HG03460 (cell line): ENCODE data around the gene UVRAG.
"Not testable (repeated sequence)": the region's sequence is repeated elsewhere in the genome, so short reads cannot be mapped to it uniquely, and the experiment has no call there.

Source experiments
- ATAC-seq: cut with Tn5 transposase; IDR thresholded peaks from one replicate; pipeline ENCODE4 v1.9.1; 2021; ENCODE audit not compliant: unreplicated experiment

UVRAG gene

DNA sequence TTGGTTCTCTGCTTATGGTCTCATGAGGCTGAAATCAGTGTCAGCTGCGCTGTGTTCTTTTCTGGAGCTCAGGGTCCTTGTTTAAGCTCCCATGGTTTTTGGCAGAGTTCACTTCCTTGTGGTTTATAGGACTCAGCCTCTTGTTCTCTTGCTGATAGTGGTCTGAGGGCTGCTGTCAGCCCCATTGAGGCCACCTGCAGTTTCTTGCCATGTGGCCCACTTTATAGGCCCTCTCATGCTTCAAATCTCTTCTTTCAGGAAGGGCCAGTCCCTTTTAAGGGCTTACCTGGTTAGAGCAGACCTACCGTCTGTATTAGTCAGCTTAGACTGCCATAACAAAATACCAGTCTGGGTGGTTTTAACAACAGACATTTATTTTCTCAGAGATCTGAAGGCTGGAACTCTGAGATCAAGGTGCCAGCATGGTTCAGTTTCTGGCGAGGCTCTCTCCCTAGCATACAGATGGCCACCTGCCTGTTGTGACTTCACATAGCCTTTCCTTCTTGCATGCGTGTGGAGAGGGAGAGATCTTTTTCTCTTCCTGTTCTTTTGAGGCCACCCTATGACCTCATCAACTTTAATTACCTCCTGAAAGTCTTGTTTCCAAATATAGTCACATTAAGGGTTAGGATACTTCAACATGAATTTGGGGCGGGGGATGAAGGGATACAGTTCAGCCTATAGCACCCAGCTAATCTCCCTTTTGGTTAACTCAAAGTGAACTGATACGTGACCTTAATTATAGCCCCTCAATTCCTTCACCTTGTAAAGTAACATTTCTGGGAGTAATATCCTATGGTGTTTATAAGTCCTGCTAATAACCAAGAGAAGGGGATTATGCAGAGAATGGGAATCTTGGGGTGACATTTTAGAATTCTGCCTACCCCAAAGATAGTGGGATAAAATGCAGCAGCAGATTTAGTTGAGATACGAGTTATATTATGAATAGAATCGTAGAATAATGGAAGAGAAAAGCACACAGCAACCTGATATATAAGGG is 131.8 kb downstream of the UVRAG start:
- ATAC-seq, result no peak

DNA sequence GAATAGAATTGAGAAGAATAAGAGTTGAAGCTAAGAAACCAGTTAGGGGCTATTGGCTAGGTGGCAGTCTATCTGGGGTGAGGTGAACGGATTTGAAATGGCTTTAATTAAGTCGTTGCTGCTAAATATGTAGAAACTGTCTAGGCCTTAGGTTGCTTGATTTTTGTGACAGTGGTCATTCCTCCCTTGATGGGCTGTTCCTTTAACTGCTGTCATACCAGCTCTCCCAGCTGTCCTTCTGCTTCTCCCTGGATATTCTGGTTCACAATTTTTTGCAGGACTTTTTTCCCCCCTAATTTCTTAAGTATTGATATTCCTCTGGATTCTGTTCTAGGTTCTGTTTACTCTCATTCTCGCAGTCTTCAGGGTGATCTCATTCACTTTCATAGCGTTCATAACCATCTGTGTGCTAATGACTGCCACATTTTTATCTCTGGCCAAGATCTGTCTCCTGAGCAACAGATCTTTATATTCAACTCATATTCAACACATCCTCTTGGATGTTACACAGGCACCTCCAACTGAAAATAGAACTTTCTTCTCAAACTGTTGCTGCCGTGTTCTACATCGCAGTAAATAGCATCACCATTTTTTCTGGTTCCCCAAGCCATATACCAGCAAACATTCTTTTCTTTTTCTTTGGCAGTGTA is 134.1 kb downstream of the UVRAG start:
- ATAC-seq, result no peak

GRCh38 chr11:75950141-75950540 is 135.1 kb downstream of the UVRAG start:
- no peak for ATAC-seq

DNA sequence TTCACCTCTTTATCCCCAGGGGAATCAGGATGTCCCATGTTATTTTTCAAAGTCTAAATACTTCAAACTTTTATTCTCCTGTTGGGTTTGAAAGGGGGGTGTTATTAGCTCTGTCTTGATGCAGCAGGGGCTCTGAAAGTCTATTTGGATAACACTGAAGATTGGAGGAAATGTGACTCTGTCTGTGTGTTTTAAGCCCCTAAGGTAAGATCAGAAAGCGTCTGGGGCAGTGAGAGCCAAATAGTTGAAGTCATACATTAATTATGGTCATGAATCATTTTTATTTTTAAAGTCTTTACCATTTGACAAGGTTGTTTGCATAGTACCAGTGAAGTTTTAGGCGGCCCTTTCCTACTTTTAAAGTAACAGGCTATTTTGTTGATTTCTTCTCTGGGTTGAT is 139.0 kb downstream of the UVRAG start:
- no peak for ATAC-seq

DNA sequence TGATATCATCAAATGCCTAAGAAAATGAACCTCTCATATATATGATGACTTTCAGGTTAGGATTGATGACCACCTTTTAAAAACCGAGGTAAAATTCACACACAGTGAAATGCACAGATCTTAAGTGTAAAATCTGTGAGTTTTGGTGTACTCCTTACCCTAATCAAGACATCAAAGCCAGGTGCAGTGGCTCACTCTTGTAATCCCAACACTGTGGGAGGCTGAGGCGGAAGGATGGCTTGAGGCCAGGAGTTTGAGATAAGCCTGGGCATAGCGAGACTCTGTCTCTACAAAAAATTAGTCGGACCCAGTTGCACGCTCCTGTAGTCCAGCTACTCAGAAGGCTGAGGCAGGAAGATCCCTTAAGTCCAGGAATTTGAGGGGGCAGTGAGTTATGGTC is 140.4 kb downstream of the UVRAG start:
- no peak for ATAC-seq

- no peak for ATAC-seq
These were observed 144.5 kb downstream of the UVRAG start for GRCh38 chr11:75959540-75959939.

GRCh38 chr11:75964071-75964470 is 149.1 kb downstream of the UVRAG start:
- no peak for ATAC-seq

DNA sequence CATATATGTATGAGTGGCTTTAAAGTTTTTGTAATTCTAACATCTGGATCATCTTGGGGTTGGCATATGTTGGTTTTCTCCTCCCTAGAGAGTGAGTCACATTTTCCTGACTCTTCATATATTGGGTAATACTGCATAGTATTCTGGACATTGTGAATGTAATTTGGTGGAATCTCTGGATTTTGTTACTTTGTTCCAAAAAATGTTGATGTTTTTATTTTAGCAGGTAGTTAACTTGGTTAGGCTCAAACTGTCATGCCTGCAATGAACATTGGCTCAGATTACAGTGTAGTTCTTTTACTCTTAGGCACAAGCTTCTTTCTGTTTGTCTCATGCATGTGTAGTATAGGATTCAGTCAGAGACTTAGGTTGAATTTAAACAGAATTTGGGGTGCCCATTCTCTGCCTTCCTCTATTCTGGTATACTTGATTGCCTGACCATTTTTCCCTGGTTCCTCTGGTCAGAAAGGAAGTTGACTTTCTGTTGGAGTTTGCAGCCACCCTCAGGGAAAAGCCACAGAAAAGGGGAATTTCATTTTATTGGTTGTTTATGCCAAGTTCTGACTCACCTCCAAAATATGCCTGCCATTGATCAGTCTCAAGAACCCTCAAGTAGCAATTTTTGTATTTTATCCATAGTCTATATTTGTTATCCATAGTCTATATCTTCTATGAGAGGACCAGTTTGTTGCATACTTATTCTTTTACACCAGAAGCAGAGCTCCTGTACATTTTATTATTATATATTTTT is 151.7 kb downstream of the UVRAG start:
- no peak for ATAC-seq

- no peak for ATAC-seq
These were observed 153.1 kb downstream of the UVRAG start for GRCh38 chr11:75968021-75968625.

DNA sequence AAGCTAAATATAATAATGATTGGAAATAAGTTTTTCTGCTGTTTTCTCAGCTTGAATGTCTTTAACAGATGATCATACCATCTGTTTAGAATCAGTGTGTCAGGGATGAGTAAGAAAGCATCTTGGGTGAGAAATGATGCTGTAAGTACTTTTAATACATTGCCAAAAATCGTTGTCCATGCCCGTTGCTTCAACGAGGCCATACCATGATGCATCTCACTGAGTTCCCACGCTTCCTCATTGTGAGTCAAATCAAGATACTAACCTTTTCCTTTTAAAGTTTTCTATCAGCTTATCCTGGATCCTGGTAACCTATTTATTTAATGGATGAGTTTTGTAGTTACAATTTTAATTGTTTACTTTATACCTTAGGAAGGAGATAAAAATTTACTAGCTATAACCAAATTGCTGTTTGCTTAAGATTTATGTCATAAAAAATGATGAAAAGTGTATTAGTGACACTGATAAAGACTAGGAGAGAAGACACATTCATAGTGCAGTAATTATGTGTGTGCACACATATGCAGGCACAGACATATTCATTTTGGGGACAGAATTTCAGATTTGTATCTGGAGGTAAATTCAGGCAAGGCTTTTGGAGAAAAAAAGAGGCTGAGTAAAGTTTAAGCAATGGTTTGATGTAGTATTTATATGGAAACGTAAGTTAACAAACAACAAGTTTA is 154.8 kb downstream of the UVRAG start:
- no peak for ATAC-seq

GRCh38 chr11:75973710-75974109 is 158.7 kb downstream of the UVRAG start:
- not testable (repeated sequence) for ATAC-seq

DNA sequence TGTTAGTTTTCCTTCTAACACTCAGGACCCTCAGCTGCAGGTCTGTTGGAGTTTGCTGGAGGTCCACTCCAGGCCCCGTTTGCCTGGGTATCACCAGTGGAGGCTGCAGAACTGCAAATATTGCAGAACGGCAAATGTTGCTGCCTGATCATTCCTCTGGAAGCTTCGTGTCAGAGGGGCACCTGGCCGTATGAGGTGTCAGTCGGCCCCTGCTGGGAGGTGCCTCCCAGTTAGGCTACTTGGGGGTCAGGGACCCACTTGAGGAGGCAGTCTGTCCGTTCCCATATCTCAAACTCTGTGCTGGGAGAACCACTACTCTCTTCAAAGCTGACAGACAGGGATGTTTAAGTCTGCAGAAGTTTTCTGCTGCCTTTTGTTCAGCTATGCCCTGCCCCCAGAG is 164.1 kb downstream of the UVRAG start:
- not testable (repeated sequence) for ATAC-seq

DNA sequence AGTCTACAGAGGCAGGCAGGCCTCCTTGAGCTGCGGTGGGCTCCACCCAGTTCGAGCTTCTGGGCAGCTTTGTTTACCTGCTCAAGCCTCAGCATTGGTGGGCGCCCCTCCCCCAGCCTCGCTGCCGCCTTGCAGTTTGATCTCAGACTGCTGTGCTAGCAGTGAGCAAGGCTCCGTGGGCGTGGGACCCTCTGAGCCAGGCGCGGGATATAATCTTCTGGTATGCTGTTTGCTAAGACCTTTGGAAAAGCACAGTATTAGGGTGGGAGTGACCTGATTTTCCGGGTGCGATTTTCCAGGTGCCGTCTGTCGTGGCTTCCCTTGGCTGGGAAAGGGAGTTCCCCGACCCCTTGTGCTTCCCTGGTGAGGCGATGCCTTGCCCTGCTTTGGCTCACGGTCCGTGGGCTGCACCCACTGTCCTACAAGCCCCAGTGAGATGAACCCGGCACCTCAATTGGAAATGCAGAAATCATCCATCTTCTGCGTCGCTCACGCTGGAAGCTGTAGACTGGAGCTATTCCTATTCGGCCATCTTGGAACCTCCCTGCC is 164.5 kb downstream of the UVRAG start:
- not testable (repeated sequence) for ATAC-seq

DNA sequence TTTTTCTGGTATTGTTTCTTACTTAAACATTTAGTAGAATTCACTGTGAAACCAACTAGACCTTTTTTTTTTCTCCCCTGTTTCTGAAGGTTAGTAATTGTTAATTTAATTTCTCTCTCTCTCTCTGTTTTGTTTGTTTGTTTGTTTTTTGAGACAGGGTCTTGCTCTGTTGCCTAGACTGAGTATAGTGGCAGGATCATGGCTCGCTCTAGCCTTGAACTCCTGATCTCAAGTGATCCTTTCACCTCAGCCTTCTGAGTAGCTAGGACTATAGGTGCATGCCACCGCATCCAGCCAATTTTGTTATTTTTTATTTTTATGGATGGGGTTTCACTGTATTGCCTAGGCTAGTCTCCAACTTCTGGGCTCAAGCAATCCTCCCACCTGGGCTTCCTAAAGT is 165.0 kb downstream of the UVRAG start:
- ATAC-seq, result no peak

GRCh38 chr11:75981546-75981945 is 166.5 kb downstream of the UVRAG start:
- ATAC-seq, result no peak

DNA sequence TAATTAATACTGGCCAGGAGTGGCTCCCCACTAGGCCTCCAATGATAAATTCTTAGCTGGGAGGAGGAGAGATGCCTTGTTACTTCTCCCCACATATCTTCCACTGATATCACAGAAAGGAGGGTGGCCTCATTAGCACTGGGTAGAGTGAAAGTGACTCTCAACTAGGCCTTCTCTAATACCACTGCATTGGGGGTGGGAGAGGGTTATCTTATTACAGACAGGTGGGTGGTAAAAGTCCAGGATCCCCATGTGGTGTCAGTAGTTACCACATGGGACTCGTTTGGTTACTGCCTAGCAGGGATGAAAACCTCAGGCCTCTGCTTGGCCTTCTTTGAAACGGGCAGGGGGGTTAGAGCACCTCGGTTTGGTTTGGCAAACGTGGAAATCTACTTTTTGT is 167.3 kb downstream of the UVRAG start:
- ATAC-seq, result no peak

DNA sequence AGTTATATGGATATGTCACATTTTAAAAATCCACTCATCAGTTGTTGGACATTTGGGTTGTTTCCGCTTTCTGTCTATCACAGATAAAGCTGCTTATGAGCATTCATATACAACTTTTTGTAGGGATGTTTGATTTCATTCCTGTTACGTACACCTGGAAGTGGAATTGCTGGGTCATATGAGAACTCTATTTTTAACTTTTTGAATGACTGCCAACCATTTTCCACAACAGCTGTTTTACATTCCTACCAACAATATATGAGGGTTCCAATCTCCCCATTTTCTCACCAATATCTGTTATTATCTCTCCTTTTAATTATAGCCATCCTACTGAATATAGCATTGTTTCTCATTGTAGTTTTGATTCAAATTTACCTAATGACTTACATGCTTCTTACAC is 172.0 kb downstream of the UVRAG start:
- no peak for ATAC-seq

DNA sequence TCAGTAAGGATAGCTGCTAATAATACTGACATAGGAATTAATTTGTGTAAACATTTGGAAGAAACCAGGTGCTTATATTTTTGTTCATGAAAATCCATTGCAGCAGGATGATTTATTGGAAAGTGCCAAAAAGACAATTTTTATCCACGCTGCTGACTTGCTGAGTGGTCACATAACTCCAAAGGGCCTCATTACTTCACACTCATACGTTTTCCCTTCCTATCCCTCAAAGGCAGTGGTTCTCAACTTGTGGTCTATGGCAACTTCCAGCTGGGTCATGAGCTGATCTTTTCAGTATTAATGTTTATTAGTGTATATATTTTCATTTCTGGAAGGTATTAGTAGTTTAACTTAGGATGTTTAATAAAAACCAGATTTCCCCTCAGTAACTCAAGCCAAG is 178.1 kb downstream of the UVRAG start:
- ATAC-seq, result no peak

DNA sequence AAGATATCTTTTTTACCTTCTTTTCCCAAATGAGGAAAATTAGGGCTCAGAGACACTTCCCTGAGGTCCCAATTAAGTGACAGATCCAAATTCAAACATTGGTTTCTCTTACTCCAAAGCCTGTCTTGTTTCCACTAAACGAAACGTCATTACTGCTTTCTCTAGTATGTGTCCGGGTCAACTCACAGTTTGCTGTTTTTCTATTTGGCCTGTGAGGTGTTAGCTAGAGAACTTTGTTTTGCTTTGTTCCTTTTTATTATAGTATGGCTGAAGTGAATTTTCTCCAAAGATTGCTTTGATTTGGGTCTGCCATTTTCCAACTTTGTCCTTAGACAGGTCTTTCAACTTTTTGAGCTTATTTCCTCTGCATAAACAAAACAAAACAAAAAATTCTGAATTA is 179.6 kb downstream of the UVRAG start:
- no peak for ATAC-seq
